CD14-positive monocyte (primary cell): ENCODE data around the gene DENND10. TPM values are rescaled to one million over a fixed set of nuclear protein-coding genes. Genes with fewer than 3 reads are reported as not detected.
"Not testable (repeated sequence)": the region's sequence is repeated elsewhere in the genome, so short reads cannot be mapped to it uniquely, and the experiment has no call there.

Experiments
- DNase-seq, 3 donors: peaks; one replicate each; pipeline ENCODE4 v3.0.0-alpha.2; 2011 to 2022
- H2AFZ ChIP-seq: 2 replicates; pipeline ENCODE4 v1.6.0; 2012; ENCODE audit warnings: mild to moderate bottlenecking, low read depth, low read length, inconsistent platforms; ENCODE audit not compliant: insufficient read depth, poor library complexity, severe bottlenecking
- H3K27ac ChIP-seq, 2 donors: 1 replicate in 1 of 2; 2 replicates in 1 of 2; pipeline ENCODE4 v1.5.1; 2012 to 2013; ENCODE audit warnings: low read length in 2 of 2, control low read depth in 1 of 2, inconsistent platforms in 1 of 2, low read depth in 1 of 2, mild to moderate bottlenecking in 1 of 2
- H3K27me3 ChIP-seq, 2 donors: one replicate each; pipeline versions ENCODE4 v1.6.0 to v1.6.1; 2011 to 2013; ENCODE audit warnings: low read length in 2 of 2; ENCODE audit not compliant: control insufficient read depth in 2 of 2, insufficient read depth in 2 of 2
- H3K36me3 ChIP-seq, 2 donors: replicated peaks in 1 of 2; 1 replicate in 1 of 2; 2 replicates in 1 of 2; pipeline versions ENCODE4 v1.5.1 to v1.6.1; 2012 to 2013; ENCODE audit warnings: low read length in 2 of 2, control low read depth in 1 of 2, inconsistent platforms in 1 of 2, mild to moderate bottlenecking in 1 of 2; ENCODE audit not compliant: insufficient read depth in 2 of 2, control insufficient read depth in 1 of 2
- H3K4me1 ChIP-seq, 2 donors: 1 replicate in 1 of 2; 2 replicates in 1 of 2; pipeline versions ENCODE4 v1.5.1 to v1.6.1; 2012 to 2013; ENCODE audit warnings: low read length in 2 of 2, control low read depth in 1 of 2, inconsistent platforms in 1 of 2, mild to moderate bottlenecking in 1 of 2, moderate library complexity in 1 of 2; ENCODE audit not compliant: insufficient read depth in 2 of 2, control insufficient read depth in 1 of 2
- H3K4me2 ChIP-seq: replicated peaks from 2 replicates; pipeline ENCODE3; 2012; ENCODE audit warnings: low read length, moderate library complexity, mild to moderate bottlenecking; ENCODE audit not compliant: poor library complexity, severe bottlenecking; ENCODE audit errors: extremely low read depth
- H3K4me3 ChIP-seq, 3 experiments: fragments of 200-600 bp in 1 of 3; sonication (generic) in 1 of 3; replicated peaks in 1 of 3; 1 replicate in 2 of 3; 2 replicates in 1 of 3; pipeline ENCODE4 v1.5.1; 2011 to 2013; ENCODE audit warnings: low read length in 3 of 3, mild to moderate bottlenecking in 3 of 3, control low read depth in 2 of 3, low read depth in 2 of 3, inconsistent platforms in 1 of 3, moderate library complexity in 1 of 3
- H3K79me2 ChIP-seq: 2 replicates; pipeline ENCODE4 v1.6.0; 2012; ENCODE audit warnings: mild to moderate bottlenecking, control low read depth, inconsistent platforms, low read length, moderate library complexity; ENCODE audit not compliant: insufficient read depth
- H3K9ac ChIP-seq: 2 replicates; pipeline ENCODE4 v1.6.0; 2017; ENCODE audit warnings: low read length, mild to moderate bottlenecking; ENCODE audit not compliant: insufficient read depth, poor library complexity, severe bottlenecking
- H3K9me3 ChIP-seq, 2 donors: replicated peaks in 1 of 2; 1 replicate in 1 of 2; 2 replicates in 1 of 2; pipeline versions ENCODE4 v1.5.1 to v1.6.1; 2012 to 2013; ENCODE audit warnings: low read length in 2 of 2, control low read depth in 1 of 2; ENCODE audit not compliant: control insufficient read depth in 1 of 2, insufficient read depth in 1 of 2
- H4K20me1 ChIP-seq: 2 replicates; pipeline ENCODE4 v1.6.0; 2012; ENCODE audit warnings: mild to moderate bottlenecking, low read length, control low read depth, moderate library complexity; ENCODE audit not compliant: insufficient read depth
- H3K27ac Mint-ChIP-seq, 7 donors: one replicate each; pipeline ENCODE4 v1.8.0; 2020; ENCODE audit warnings: mild to moderate bottlenecking in 7 of 7, mixed read lengths in 7 of 7, moderate library complexity in 6 of 7, inconsistent platforms in 2 of 7
- H3K27me3 Mint-ChIP-seq, 3 donors: one replicate each; pipeline ENCODE4 v1.8.0; 2021 to 2022; ENCODE audit warnings: low read depth in 3 of 3, mild to moderate bottlenecking in 3 of 3, mixed read lengths in 3 of 3, moderate library complexity in 3 of 3, inconsistent platforms in 1 of 3
- H3K36me3 Mint-ChIP-seq, 2 donors: one replicate each; pipeline ENCODE4 v1.8.0; 2020; ENCODE audit warnings: mixed read lengths in 2 of 2, inconsistent platforms in 1 of 2, mild to moderate bottlenecking in 1 of 2
- H3K4me1 Mint-ChIP-seq: one replicate; pipeline ENCODE4 v1.8.0; 2020; ENCODE audit warnings: mild to moderate bottlenecking, mixed read lengths
- H3K4me3 Mint-ChIP-seq, 2 donors: one replicate each; pipeline ENCODE4 v1.8.0; 2020; ENCODE audit warnings: mild to moderate bottlenecking in 2 of 2, mixed read lengths in 2 of 2, moderate library complexity in 1 of 2
- H3K9me3 Mint-ChIP-seq, 7 donors: one replicate each; pipeline ENCODE4 v1.8.0; 2020 to 2022; ENCODE audit warnings: mixed read lengths in 7 of 7, mild to moderate bottlenecking in 6 of 7, moderate library complexity in 6 of 7, inconsistent platforms in 2 of 7
- CTCF ChIP-seq: fragments of 200-600 bp; IDR thresholded peaks from one replicate; pipeline ENCODE4 v1.8.0; 2022; ENCODE audit warnings: antibody characterized with exemption, mild to moderate bottlenecking
- WGBS: methylation state at CpG from one replicate; pipeline ENCODE4 v1.1.5; 2013; ENCODE audit warnings: missing lambda C conversion rate; ENCODE audit not compliant: insufficient coverage; 5-methylcytosine and 5-hydroxymethylcytosine counted together
- intact Hi-C, 2 donors: fragments of 100-400 bp; cut with micrococcal nuclease; formaldehyde crosslinking; loops; one replicate each; pipeline versions ENCODE4 v1.15.0 to v1.15.1; 2023
- polyA plus RNA-seq, 3 donors: library from polyadenylated mRNA; depleted of rRNA in 1 of 3; unstranded in 2 of 3; stranded (reverse) in 1 of 3; fragments of 300-500 nt in 2 of 3; fragments of >200 nt in 1 of 3; fragmentation: Illumina TruSeq in 2 of 3; gene quantifications; 1 replicate in 2 of 3; 2 replicates in 1 of 3; pipeline ENCODE4 v1.2.3, GENCODE V29; 2012 to 2021

DENND10 gene
- polyA plus RNA-seq, 3 donors, result 129 to 188 (median 141) TPM

- H3K27me3 Mint-ChIP-seq, result no peaks in the 10 kb centered on the region
- H3K4me3 Mint-ChIP-seq, result no peak overlapping the region
- Histone ChIP-seq H4K20me1 (no peaks in the 10 kb centered on the region), H3K4me2 (no peak overlapping the region), H3K27ac (no peak overlapping the region), H2AFZ (no peak overlapping the region), H3K27me3 (no peaks in the 10 kb centered on the region), H3K9ac (no peak overlapping the region), H3K4me1 (peaks cover 18 to 35% of the 10 kb centered on the region in 2 donors), H3K9me3 (no peaks in the 10 kb centered on the region), H3K36me3 (no peaks in the 10 kb centered on the region), H3K4me3 (no peak overlapping the region), H3K79me2 (no peaks in the 10 kb centered on the region)
- intact Hi-C loops, result no loop called here
- H3K4me1 Mint-ChIP-seq, result peaks cover 33% of the 10 kb centered on the region
- no peak for TF ChIP-seq CTCF
- no peak for DNase-seq
- H3K9me3 Mint-ChIP-seq, result no peaks in the 10 kb centered on the region
- no peak overlapping the region for H3K27ac Mint-ChIP-seq
- H3K36me3 Mint-ChIP-seq, result peaks cover 0 to 2% of the 10 kb centered on the region in 2 donors
- WGBS, result no CpG with 5 or more reads among the region's 4 CpGs
Measured at GRCh38 chr10:119095640-119096039, 8.3 kb upstream of the DENND10 start.

- peaks cover 25% of the 10 kb centered on the region for H3K4me1 Mint-ChIP-seq
- H3K4me1 ChIP-seq, result peaks cover 13 to 29% of the 10 kb centered on the region in 2 donors
- DNase-seq, H3K27me3 ChIP-seq, H2AFZ ChIP-seq, H4K20me1 ChIP-seq, H3K27me3 Mint-ChIP-seq, H3K27ac ChIP-seq, H3K27ac Mint-ChIP-seq, H3K4me3 Mint-ChIP-seq, H3K4me2 ChIP-seq, H3K9ac ChIP-seq, intact Hi-C loops, H3K36me3 ChIP-seq, H3K4me3 ChIP-seq, H3K9me3 Mint-ChIP-seq, H3K36me3 Mint-ChIP-seq, H3K79me2 ChIP-seq, H3K9me3 ChIP-seq: not testable (repeated sequence)
- WGBS, result 100% methylated on average over 1 of the region's 12 CpGs
Measured at GRCh38 chr10:119096641-119097415, 7.1 kb upstream of the DENND10 start.
